ENCODE data around the gene ALPK1. TPM values are rescaled to one million over a fixed set of nuclear protein-coding genes. Genes with fewer than 3 reads are reported as not detected.
A peak's percentile ranks its signal among the peaks of the same experiment; 100 is the strongest.

Gene ALPK1
- total and polyA plus RNA-seq, 2 of the 8 experiments (the other 6 are each of a cell fraction or from before 2014, with no cell fraction given), result 0.08 to 0.43 TPM

DNA sequence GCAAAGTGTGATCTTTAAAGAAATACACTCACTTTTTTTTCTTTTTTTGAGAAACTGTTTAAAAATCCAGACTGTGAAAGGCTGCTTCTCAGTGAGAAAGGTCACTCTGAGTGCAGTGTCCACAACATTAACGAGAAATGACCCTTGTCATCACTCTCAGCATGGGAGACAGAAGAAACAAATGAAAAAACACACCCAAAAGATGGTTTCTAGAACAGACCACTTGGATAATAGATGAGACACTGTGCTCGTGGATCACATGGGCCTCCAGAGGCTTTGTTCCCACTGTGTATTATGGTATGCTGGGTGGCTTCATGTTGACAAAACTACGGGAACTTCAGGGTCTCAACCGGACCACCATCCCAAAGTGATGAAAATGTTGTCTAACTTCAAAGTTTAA, 153.9 kb downstream of the ALPK1 start:
- no peak overlapping the region for H2BK5ac ChIP-seq (ENCODE audit: low read depth, low read length)
- H3K23ac ChIP-seq (ENCODE audit: insufficient read length), result no peak overlapping the region
- H2BK20ac ChIP-seq (ENCODE audit: low read length), result no peak overlapping the region
- no peak overlapping the region for H3K56ac ChIP-seq (replicated peaks; ENCODE audit: insufficient read length, low read depth, low read length)
- no peaks in the 10 kb centered on the region for H3K79me1 ChIP-seq (ENCODE audit: low read depth, low read length)
- no peak overlapping the region for H2AK5ac ChIP-seq (ENCODE audit: low read depth, low read length)
- no peak overlapping the region for H3K4ac ChIP-seq (replicated peaks; ENCODE audit: insufficient read length, low read depth, low read length)
- H3K27me3 ChIP-seq (replicated peaks in 1 of 4; ENCODE audit: control insufficient read depth in 3 of 4, extremely low read depth in 1 of 4, insufficient read depth in 3 of 4, low read length in 3 of 4), result no peaks in the 10 kb centered on the region
- no peak overlapping the region for H3K4me3 ChIP-seq (ENCODE audit: extremely low read depth in 1 of 4, insufficient read depth in 2 of 4, low read depth in 3 of 4, low read length in 4 of 4)
- no peaks in the 10 kb centered on the region for H3K36me3 ChIP-seq (ENCODE audit: control insufficient read depth in 2 of 4, insufficient read depth in 4 of 4, low read length in 3 of 4)
- H3K23me2 ChIP-seq (ENCODE audit: low read depth, low read length), result no peaks in the 10 kb centered on the region
- H3K79me2 ChIP-seq (ENCODE audit: control insufficient read depth in 1 of 2, insufficient read depth in 2 of 2, low read length in 2 of 2), result no peaks in the 10 kb centered on the region
- no peak overlapping the region for H3K18ac ChIP-seq (ENCODE audit: extremely low read depth, low read length)
- peaks cover 0 to 12% (median 5%) of the 10 kb centered on the region in 4 experiments; a peak in 4 of 7 replicates for H3K4me1 ChIP-seq (replicated peaks in 1 of 4; ENCODE audit: control insufficient read depth in 3 of 4, insufficient read depth in 4 of 4, low read length in 3 of 4)
- peaks cover 0 to under 1% of the 10 kb centered on the region in 2 experiments; a peak in 1 of 4 replicates for H3K9me3 ChIP-seq (ENCODE audit: insufficient read depth in 2 of 2, low read depth in 1 of 2, low read length in 1 of 2)
- H3K14ac ChIP-seq (ENCODE audit: insufficient read length), result no peak overlapping the region
- CTCF ChIA-PET (ENCODE audit: partially characterized antibody), result interaction anchor here (1.3 to 1.9 kb wide), 2 partner anchors 20 to 33 kb away, joined by 3 to 7 read pairs; no protein-coding TSS in a partner anchor
- no peak overlapping the region for H2BK12ac ChIP-seq (ENCODE audit: low read depth, low read length)
- FAIRE-seq (no peak), DNase-seq (ENCODE audit: low read depth in 1 of 2, low spot score in 2 of 2) (no peak)
- H3K9ac ChIP-seq (replicated peaks in 1 of 4; ENCODE audit: extremely low read depth in 1 of 4, low read depth in 3 of 4, low read length in 3 of 4), result no peak overlapping the region
- no peak overlapping the region for H3K27ac ChIP-seq (ENCODE audit: low read depth, low read length)
- no peaks in the 10 kb centered on the region for H4K20me1 ChIP-seq (replicated peaks in 1 of 2; ENCODE audit: control insufficient read depth in 1 of 2, insufficient read depth in 2 of 2, low read length in 2 of 2)
- no peak overlapping the region for H2AFZ ChIP-seq (ENCODE audit: low read length)
- H2BK120ac ChIP-seq (replicated peaks; ENCODE audit: low read depth, low read length), result no peak overlapping the region
- no peak overlapping the region for H4K5ac ChIP-seq (ENCODE audit: insufficient read length, low read depth, low read length)
- no peak overlapping the region for H3K4me2 ChIP-seq (ENCODE audit: insufficient read depth in 1 of 2, low read depth in 2 of 2, low read length in 2 of 2)
- POLR2A ChIA-PET (ENCODE audit: partially characterized antibody), result no interaction called here
- no peak overlapping the region for H2BK15ac ChIP-seq (ENCODE audit: low read length)
- no peak overlapping the region for H4K8ac ChIP-seq (ENCODE audit: extremely low read depth, insufficient read depth, low read length)
- WGBS, 2 experiments (ENCODE audit: extremely low coverage in 1 of 2, insufficient coverage in 1 of 2, insufficient read length in 1 of 2, insufficient replicate concordance in 2 of 2, low coverage in 1 of 2, low lambda C conversion rate in 2 of 2, missing lambda C conversion rate in 1 of 2), result 84% methylated on average over 4 of the region's 4 CpGs; no CpG with 5 or more reads in 1 of the 2 experiments
- H4K91ac ChIP-seq (replicated peaks; ENCODE audit: insufficient read length, low read length), result peak overlapping the region; percentile 78
- no peak for TF ChIP-seq RBBP5 (IDR thresholded peaks at IDR 0.05; ENCODE audit: borderline replicate concordance, low read depth, low read length)
- no peak for TF ChIP-seq ZNF274 (IDR thresholded peaks at IDR 0.05; ENCODE audit: borderline replicate concordance, extremely low read depth, low read length)
- TF ChIP-seq SP2 (IDR thresholded peaks at IDR 0.05; ENCODE audit: low read length), result no peak
- TF ChIP-seq BACH1 (IDR thresholded peaks at IDR 0.05; ENCODE audit: low read length), result no peak
- no peak for TF ChIP-seq GABPA (IDR thresholded peaks at IDR 0.05; ENCODE audit: borderline replicate concordance, insufficient read depth, low read length)
- TF ChIP-seq POLR2A (IDR thresholded peaks at IDR 0.05; ENCODE audit: control extremely low read depth in 1 of 2, low read depth in 2 of 2, low read length in 2 of 2), result no peak
- no peak for TF ChIP-seq GTF2F1 (IDR thresholded peaks at IDR 0.05; ENCODE audit: borderline replicate concordance, low read depth, low read length)
- TF ChIP-seq CHD2 (IDR thresholded peaks at IDR 0.05; ENCODE audit: low read length), result no peak
- TF ChIP-seq NANOG (IDR thresholded peaks at IDR 0.05; ENCODE audit: insufficient read depth, low read depth, low read length, poor library complexity, severe bottlenecking), result no peak
- no peak for TF ChIP-seq USF2 (IDR thresholded peaks at IDR 0.05; ENCODE audit: low read length)
- TF ChIP-seq RAD21 (IDR thresholded peaks at IDR 0.05 in 1 of 2, conservative IDR thresholded peaks at IDR 0.05 in 1 of 2; ENCODE audit: low read depth in 2 of 2, low read length in 2 of 2), result no peak
- TF ChIP-seq ASH2L (IDR thresholded peaks at IDR 0.05; ENCODE audit: low read length), result no peak
- no peak for TF ChIP-seq MAFK (IDR thresholded peaks at IDR 0.05; ENCODE audit: low read depth, low read length)
- no peak for TF ChIP-seq MAX (IDR thresholded peaks at IDR 0.05)
